GM03348 (cell line): ENCODE results near the gene DHRS1.

Experiments used
- DNase-seq: peaks from one replicate; pipeline ENCODE4 v3.0.0; 2012; ENCODE audit warnings: low spot score

DHRS1 gene

DNA sequence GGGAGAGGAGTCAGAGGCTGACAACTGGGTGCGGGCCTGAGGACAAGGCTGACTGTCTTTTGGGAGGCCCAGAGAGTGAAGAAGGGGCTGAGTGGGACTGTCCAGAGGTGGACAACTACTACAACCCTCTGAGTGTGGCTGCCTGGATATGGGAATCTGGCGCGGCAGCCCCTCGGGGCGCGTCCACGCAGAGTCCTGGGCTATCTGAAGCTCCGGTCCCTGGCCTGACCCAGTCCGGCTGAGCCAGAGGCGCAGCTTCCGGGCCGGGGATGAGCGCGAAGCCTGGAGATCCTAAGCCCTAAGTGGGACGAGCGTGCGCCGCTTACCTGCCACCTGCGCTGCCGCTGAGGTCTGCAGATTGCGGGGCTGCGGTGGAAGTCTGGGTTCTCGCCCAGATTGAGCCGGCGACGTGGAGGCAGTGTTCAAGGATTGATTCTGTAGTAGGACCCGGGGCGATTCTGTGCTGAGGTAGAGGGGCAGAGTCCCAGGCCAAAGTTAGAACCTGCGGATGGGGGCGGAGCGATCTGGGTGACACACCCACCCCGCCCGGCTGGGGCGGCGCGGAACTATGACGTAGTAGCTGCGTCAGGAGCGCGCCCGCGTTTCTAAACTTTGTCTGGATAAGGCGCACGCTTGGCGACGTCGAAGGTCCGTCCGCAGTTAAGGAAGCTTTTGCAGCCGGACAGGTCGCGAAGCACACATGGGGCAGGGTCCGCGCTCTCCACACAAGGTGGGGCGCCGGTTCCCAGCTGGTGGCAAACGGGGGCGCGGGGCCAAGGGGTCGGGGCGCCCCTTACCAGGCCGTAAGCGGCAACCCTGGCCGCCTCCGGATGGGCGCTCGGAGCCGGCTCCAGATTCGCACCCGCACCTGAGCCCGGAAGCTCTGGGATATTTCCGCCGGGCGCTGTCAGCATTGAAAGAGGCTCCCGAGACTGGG, at the start of gene DHRS1, which contains the start of gene NOP9:
Gene DHRS1 (minus strand): TSS at position 526 of the 937 bp plus-strand sequence. CDS start 674 bp downstream, outside the sequence.
Gene NOP9 (plus strand): TSS at position 596 of the 937 bp plus-strand sequence. CDS start 105 bp downstream, at position 701.
- DNase-seq: peak; percentile 97

DNA sequence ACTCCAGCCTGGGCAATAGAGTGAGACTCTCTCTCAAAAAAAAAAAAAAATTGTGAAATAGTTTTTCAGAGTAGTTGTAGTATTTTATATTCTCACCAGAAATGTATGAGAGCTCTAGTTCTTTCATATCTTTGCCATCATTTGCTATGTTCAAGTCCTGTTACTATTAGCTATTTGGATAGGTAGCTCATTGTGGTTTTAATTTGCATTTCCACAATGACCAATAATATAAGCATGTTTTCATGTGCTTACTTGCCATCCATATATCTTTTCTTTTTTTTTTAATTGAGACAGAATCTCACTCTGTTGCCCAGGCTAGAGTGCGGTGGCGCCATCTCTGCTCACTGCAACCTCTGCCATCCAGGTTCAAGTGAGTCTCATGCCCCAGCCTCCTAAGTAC, 48.6 kb upstream of the DHRS1 start:
- DNase-seq: no peak

DNA sequence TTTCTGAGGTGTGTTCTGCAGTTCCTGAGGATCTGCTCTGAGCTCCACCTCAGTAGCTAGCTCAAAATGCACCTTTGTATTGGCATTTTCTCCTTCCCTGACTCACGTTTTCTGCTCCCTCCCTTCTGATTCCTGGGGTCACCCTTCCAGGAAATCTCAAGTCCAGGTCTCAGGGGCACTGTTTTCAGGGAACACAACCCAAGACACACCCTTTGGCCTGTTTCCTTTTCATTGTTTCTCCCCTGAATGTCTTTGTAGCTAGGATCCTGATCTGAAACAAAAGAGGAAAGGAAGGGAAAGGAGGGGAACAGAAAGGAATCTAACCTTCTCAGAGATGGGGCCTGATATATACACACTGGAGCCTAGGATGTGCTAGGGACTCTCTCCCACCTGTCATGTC, 47.6 kb upstream of the DHRS1 start:
- DNase-seq: peak; percentile 0

DNA sequence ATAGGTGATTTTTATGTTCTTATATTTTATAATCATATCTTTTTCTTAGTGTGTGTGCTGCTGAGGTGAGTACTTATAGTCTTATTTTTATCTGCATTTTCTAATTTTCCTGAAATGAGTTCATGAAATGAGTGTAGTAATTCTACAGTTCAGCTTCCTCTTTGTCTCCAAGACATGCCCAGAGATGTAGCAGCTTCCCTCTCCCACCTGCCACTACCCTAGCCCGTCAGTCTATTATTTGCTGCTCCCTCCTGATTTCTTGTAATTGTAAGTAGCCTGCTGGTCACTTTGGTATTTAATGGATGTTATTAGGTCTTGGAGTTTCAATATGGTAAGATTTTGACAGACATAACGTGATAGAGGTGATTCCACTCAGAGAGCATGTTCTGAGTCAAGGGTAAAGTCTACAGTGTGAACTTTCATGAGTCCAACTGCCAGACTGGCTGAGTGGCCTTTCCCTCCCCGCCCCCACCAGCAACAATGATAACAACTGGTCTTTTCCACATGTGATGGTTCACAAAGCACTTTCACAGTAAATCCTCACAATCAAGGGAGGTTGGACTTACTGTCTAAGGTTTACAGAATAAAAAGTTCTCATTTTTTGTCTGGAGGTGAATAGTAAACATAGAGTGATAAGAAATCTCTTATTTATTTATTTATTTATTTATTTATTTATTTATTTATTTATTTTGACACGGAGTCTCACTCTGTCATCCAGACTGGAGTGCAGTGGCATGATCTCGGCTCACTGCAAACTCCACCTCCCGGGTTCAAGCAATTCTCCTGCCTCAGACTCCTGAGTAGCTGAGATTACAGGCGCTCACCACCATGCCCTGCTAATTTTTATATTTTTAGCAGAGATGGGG, 44.4 kb upstream of the DHRS1 start:
- DNase-seq: peak; percentile 1

DNA sequence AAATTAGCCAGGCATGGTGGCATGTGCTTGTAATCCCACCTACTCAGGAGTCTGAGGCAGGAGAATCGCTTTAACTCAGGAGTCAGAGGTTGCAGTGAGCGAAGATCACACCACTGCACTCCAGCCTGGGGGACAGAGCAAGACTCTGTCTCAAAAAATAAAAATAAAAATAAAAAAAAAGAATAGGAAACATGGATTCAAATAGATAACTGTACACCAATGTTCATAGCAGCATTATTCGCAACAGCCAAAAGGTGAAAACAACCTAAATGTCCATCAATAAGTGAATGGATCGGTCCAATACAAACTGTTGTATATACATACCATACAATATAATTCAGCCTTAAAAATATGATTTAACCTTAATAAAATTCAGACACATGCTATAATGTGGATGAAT, 43.3 kb upstream of the DHRS1 start:
- no peak for DNase-seq

DNA sequence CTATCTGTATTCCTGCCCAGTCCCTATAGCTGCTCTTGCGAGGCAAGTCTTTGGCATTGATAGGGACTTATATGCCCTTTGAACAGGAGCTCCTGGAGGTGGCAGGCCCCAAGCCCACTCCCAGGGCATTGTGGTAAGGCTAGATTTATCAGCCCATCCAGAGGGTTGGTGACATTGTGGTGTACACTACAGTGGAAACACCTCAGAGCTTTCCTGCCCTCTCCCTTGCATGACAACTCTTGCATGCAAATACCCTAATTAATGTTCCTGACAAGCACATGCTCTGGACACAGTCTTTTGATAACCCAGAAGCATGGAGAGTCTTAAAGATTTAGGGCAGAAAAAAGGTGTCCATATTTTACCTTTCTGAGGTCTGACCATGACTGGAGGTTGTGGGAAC, 41.0 kb upstream of the DHRS1 start:
- DNase-seq: no peak

DNA sequence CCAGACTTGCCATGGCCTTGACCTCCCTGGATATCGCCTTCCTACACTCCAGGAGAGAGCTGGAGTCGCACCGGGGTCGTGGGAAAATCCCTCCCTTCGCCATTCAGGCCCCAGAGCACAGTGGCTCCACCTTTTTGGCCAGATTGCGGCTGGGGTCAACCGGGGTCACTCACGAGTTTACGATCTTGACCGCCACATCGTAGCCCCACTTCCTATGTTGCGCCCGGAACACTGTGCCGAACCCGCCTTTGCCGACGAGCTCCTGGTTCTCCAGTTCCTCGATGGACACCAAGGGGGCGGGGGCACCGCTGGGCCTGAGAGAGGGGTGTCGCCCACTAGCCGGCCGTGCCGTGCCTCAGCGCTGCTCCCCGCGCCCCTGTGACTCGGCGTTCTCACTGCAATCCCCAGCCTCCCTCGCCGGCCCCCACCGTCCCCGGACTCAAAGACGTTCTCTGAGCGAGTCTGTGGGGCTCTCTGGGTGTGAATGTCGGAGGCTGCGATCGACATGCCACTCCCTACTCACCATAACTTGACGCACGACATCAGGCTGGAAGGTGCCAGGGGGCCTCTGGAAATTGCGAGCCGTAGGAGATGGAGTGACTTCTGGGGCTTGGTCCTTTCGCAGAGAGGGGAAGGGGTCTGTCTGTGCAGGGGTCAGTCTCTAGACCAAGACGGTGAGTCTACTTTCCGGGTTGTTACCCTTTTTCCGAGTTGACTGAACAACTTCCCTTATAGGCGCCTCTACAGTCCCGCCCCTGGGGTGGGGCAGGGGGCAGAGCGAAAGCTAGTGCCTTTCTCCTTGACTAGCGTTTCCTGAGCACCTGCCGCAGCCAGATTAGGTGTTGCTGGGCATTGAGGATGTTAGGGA, 39.9 kb upstream of the DHRS1 start, which contains the start of gene RIPK3:
Gene RIPK3 (minus strand): TSS at position 708 of the 868 bp plus-strand sequence. CDS start 165 bp downstream, at position 543.
- no peak for DNase-seq

DNA sequence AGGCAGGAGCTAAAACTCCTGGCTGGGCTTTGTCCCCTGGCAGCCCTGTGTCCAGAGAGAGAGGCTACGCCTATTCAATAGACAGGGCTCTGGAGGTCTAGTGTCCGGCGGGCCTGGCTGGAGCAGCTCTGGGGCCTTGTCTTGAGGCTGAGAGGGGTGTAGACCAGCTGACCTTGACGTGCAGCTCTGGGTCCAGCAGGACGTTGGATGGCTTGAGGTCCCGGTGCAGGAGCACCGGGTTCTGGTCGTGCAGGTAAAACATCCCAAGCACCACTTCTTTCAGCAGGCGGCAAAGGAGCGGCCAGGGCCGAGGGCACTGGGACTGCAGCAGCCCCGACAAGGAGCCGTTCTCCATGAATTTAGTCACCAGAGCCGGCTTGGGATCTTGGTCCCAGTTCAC, 39.3 kb upstream of the DHRS1 start:
- DNase-seq: no peak

DNA sequence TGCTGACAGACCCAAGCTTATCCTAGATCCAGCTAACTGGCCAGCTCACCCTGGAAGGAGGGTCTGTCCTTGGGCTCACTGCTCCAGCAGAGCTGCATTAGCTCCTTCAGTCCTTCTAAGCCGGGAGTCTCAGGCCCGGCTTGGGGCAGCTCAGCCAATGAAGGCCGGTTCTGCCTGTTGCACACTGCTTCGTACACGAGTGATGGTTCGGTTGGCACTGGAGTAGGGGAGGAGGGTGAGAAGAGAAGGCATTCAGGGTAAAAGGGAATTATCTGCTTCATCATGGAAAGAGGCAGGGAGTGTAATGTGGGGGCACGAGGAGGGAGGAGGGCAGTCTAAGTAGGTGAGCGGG, 38.2 kb upstream of the DHRS1 start:
- no peak for DNase-seq

DNA sequence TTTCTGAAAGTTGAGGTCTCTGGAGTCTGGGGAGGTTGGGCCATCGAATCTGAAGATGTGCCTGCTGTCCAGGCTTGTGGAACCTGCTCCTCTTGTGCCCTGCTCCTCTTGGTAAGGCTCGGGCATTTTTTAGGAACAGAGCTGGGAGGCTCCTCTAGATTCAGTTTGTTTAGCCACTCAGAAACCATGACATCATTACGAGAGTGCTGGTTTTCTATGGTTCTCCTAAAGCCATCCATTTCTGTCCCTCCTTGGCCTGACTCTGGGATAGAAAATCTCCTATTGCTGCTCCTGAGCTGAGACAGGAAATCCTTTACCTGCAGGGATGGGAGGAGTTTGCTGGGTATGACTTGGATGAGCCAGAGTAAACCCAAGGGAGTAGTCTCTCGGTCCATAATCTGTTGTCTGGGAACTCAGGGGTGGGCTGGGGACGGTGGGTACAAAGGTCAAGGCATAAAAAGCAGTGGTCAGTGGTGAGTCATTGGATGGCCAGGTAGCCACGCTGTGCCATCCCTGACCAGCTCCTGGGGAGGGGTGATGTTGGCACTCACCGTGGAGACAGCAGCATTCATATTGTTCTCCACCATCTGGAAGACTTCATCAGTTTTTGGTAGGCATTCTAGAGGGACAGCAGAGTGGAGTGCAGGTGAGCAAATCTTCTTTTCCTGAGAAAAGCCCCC, 37.7 kb upstream of the DHRS1 start:
- DNase-seq: no peak

DNA sequence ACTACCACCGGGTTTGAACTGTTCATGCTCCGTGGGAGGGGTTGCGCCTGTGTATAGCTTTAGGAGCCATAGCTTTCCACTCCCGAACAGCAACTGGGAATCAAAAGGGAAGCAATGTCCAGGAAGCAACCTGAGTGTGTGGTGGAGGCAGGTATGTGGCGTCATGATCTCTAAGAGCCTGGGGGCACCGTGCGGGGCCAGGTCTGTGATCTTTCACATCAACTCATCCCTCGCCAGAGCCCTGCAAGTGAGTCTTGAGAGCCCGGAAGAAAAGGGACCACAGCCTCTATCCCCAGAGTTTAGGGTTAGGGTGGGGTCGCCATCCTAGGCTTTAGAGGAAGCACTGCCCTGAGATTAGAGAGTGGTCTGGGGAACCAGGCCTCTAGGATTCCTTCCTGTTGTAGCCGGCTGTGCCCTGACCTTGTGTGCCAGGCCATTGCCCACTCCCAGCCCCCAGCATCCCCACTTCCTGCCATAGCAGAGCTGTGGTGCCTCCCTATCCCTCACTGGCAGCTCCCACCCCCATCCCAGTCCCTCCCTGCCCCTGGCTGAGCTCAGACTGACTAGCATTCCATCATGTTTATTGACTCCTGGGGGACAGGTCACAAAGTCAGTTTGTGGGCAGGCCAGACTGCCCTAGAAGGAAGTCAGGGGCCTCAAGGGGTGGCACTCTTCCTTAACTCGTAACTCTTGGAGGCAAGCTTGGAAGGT, 36.0 kb upstream of the DHRS1 start:
- DNase-seq: no peak

DNA sequence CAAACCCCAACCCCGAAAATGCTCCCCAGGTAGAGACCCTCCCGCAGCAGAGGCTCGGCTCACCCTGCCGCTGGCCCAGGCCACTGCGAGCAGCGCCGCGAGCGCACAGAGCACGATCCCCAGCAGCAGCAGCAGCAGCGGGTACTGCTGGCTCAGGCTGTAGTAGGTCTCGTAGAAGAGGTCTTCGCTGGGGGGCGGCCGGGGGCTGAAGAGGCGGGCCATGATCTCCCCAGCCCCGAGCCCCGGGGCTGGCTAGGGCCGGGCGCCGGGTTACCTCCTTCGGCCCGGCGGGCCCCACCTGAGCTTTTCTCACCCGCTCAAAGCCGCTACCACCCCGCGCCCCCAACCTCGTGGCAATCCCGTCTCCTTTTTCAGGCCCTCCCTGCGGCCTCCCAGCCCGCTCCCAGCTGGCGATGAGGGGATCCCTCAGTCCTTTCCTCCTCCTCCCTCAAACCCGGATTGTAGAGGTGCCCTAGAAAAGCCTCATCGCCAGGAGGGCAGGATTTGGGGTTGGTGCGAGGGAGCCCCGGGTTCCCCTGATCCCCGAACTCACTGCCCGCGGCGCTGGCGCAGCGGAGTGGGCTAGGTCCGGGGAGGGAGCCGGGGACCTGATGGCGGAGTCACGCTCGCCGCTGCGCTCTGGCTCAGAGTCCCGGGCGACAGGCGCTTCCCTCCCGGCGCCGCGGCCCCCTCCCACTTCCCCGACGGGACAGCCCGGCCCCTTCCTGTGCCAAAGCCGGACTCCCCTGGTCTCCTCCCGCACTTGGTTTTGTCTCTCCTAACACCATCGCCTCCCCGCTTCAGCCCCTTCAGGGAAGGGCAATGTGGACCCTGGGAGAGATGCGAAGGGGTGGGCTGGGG, 35.1 kb upstream of the DHRS1 start, which contains the start of gene ADCY4:
Gene ADCY4 (minus strand): TSS at position 641 of the 861 bp plus-strand sequence. CDS start 419 bp downstream, at position 222.
- DNase-seq: no peak

DNA sequence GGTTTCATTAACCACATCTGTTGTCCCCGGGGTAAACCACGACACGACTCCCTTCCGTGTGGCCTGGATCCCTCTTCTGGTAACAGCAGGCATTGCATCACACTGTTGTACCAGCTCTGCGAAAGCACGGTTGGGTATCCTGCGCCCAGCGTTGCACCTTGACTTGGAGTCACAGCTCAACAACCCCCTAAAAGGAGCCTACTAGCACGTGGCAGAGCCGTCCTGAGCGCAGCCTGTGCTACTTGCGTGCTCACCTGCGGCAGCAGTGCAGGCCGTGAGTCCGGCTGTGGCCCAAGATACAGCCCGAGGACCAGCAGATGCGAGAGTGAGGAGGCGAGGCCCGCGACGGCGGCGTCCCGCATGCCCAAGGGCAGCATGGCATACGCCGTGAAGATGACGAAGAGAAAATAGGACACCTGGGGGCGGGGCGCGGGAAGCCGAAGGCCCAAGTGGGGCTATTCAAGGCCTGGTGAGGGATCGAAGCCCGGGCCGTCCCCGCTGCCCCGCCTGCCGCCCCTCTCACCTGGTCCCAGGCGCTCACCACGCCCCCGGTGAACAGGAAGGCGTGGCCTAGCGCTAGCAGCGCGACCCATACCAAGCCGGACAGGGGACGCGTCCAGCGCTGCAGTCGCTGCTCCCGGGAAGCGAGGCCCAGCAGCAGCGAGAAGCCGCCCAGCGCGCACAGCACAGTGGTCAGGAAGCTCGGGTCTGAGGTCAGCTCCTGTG, 32.9 kb upstream of the DHRS1 start:
- peak; percentile 87 for DNase-seq

DNA sequence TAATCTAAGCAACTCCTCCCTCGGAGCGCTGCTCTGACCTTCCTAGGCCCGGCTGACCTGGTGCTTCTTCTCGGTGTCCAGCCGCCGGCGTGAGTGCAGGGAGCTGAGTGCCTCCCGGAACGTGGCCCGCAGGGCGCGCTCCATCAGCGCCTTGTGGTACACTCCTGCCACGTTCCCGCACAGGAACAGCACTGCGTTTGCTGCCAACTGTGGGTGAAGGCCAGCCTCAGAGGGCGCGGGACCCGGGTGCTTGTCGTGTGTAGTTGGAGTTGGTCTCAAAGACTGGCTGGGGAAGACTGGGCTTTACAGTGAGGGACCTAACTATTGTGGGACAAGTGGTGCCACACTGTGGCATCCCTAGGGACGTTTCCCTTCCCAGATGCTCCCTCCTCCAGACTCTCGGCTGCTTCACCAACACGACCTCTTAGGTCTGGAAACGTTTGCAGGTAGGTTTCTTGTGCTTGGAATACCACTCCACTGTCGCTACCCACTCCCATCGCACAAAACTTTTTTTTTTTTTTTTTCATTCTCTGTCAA, 32.2 kb upstream of the DHRS1 start:
- no peak for DNase-seq

DNA sequence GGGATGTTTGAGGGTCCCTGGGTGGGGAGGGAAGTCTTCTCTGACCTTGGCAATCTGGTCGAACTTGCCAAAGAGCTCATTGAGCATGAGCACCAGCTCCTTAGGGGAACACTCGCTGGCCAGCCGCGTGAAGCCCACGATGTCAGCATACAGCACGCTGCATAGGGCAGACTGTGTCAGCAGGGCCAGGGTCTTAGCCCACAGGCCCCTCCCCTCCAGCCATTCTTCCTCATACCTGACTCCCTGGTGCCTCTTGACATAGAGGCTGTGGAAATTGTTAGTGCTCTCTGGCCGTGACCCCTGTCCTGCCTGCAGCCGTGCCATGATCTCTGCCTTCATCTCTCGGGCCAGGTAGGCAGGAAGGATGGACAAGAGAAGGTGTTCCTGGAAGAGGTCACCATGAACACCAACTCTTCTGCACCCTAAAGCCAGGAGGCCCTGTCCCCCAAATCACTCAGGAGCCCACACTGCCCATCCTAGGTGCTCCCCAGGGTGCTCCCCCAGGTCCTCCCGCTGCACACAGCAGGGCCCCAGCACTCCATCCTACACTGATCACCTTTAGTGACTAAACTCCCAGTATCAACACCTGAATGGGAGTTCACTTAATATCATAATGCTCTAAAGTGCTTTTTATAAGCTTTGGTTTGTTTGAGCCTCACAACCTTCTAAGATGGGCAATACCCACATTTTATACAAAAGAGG, 31.5 kb upstream of the DHRS1 start:
- DNase-seq: no peak

DNA sequence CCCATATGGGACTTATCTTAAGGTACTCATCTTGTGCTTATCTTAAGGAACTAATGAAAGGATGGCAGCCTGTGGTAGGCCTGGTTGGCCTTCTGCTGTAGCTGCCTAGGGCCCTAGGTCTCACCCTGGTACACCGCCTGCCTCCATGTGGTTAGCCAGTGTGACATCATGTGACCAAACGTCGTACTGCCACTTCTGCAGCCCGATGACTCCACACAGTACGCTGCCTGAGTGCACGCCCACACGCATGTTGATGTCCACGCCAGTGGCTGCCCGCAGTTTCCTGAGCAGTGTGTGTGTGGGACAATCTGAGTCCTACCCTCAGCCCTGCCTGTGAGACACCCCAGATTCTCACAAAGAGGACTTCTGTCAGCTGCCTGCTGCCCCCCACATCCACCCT, 30.2 kb upstream of the DHRS1 start:
- DNase-seq: no peak

DNA sequence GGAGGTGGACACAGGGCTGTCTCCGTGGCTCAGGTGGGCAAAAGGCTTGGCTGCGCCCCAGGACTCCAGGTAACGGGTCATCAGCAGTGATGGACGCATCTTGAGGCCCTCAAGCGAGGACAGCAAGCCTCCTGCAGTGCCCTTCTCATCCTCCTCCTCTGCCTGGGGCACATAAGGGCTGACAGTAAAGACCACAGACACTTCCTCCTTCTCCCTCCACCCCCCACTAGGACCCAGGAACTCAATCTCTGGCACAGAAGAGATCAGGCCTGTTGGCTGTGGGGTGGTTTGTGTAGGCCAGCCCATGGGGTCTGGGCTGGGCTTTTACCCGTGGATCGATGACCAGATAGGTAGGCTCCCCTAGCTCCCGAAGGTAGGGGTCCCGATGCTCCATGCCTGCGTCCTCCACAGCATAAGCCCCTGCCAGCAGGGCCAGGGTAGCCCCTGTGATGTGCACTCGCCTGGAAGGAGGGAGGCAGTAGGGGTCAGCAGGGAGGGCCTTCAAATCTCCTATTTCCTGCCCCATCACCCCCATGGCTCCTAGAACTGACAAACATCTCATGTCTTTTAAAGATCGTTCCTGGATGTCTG, 29.6 kb upstream of the DHRS1 start:
- DNase-seq: no peak
